SJCRH30 (cell line): ENCODE measurements around the gene PHOSPHO1. TPM values are rescaled to one million over a fixed set of nuclear protein-coding genes. Genes with fewer than 3 reads are reported as not detected.
"Not testable (repeated sequence)": the region's sequence is repeated elsewhere in the genome, so short reads cannot be mapped to it uniquely, and the experiment has no call there.

Experiments
- DNase-seq, 2 experiments: peaks; one replicate each; pipeline ENCODE4 v3.0.0-alpha.2; 2015 to 2020
- H3K27ac ChIP-seq: fragments of 250-450 bp; sonication (Bioruptor Pico); 2 replicates; pipeline ENCODE4 v1.5.1; 2020; ENCODE audit warnings: mild to moderate bottlenecking, moderate library complexity
- H3K27me3 ChIP-seq: fragments of 250-450 bp; sonication (Bioruptor Pico); 2 replicates; pipeline ENCODE4 v1.5.1; 2020; ENCODE audit warnings: mild to moderate bottlenecking, moderate library complexity
- H3K36me3 ChIP-seq: fragments of 250-450 bp; sonication (Bioruptor Pico); 2 replicates; pipeline ENCODE4 v1.5.1; 2020; ENCODE audit warnings: mild to moderate bottlenecking, moderate library complexity
- H3K4me1 ChIP-seq: fragments of 250-450 bp; sonication (Bioruptor Pico); 2 replicates; pipeline ENCODE4 v1.5.1; 2020; ENCODE audit warnings: mild to moderate bottlenecking, moderate library complexity
- H3K4me3 ChIP-seq: fragments of 250-450 bp; sonication (Bioruptor Pico); 2 replicates; pipeline ENCODE4 v1.5.1; 2020; ENCODE audit warnings: mild to moderate bottlenecking, moderate library complexity
- H3K9me3 ChIP-seq: fragments of 250-450 bp; sonication (Bioruptor Pico); replicated peaks from 2 replicates; pipeline ENCODE4 v1.5.1; 2020; ENCODE audit warnings: mild to moderate bottlenecking, moderate library complexity
- total RNA-seq: library from RNA; depleted of rRNA; stranded (reverse); fragments of >200 nt; shearing (Covaris generic); gene quantifications from 2 replicates; pipeline ENCODE4 v1.2.3, GENCODE V29; 2014; rRNA removed

PHOSPHO1 gene
- 0.43 TPM in 1 of 2 replicates, not detected in the other for total RNA-seq

- Histone ChIP-seq H3K36me3 (no peaks in the 10 kb centered on the region), H3K27me3 (peaks cover 9% of the 10 kb centered on the region), H3K4me3 (peak within 1 kb of the TSS; percentile 52), H3K9me3 (no peaks in the 10 kb centered on the region), H3K4me1 (0 out of 2 replicates have a peak, but pooled peaks cover 3% of the 10 kb centered on the region), H3K27ac (no peak within 1 kb of the TSS)
- DNase-seq: peak; percentile 85 to 89
Observed at GRCh38 chr17:49230636-49231562, at the start of gene PHOSPHO1. Gene PHOSPHO1, minus strand, starts transcription at chr17:49230787. Its CDS starts 4,096 bp downstream, at chr17:49226691.

- Histone ChIP-seq H3K27ac (no peak overlapping the region), H3K4me1 (no peaks in the 10 kb centered on the region), H3K27me3 (no peaks in the 10 kb centered on the region), H3K36me3 (no peaks in the 10 kb centered on the region), H3K9me3 (no peaks in the 10 kb centered on the region), H3K4me3 (no peak overlapping the region)
- no peak for DNase-seq
Observed at GRCh38 chr17:49280061-49280460, 49.5 kb upstream of the PHOSPHO1 start.

- H3K9me3 ChIP-seq, H3K27me3 ChIP-seq, H3K4me1 ChIP-seq, H3K36me3 ChIP-seq, DNase-seq, H3K4me3 ChIP-seq, H3K27ac ChIP-seq: not testable (repeated sequence)
Observed at GRCh38 chr17:49279263-49280015, 48.9 kb upstream of the PHOSPHO1 start.

- DNase-seq: no peak
- Histone ChIP-seq H3K27ac (no peak overlapping the region), H3K9me3 (no peaks in the 10 kb centered on the region)
Observed at GRCh38 chr17:49278076-49278475, 47.5 kb upstream of the PHOSPHO1 start.

GRCh38 chr17:49277638-49278037 is 47.1 kb upstream of the PHOSPHO1 start:
- no peaks in the 10 kb centered on the region for H3K36me3 ChIP-seq
- H3K27me3 ChIP-seq: no peaks in the 10 kb centered on the region
- no peak overlapping the region for H3K27ac ChIP-seq
- H3K4me3 ChIP-seq: no peak overlapping the region
- no peaks in the 10 kb centered on the region for H3K4me1 ChIP-seq
- no peak for DNase-seq
- no peaks in the 10 kb centered on the region for H3K9me3 ChIP-seq

More at GRCh38 chr17:49278076-49278475, 47.5 kb upstream of the PHOSPHO1 start:
- Histone ChIP-seq H3K4me1 (no peaks in the 10 kb centered on the region), H3K27me3 (no peaks in the 10 kb centered on the region), H3K36me3 (no peaks in the 10 kb centered on the region), H3K4me3 (no peak overlapping the region)

GRCh38 chr17:49275981-49276380 is 45.4 kb upstream of the PHOSPHO1 start:
- not testable (repeated sequence) for DNase-seq, H3K27me3 ChIP-seq, H3K9me3 ChIP-seq, H3K4me1 ChIP-seq, H3K36me3 ChIP-seq, H3K27ac ChIP-seq, H3K4me3 ChIP-seq

- no peak overlapping the region for H3K27ac ChIP-seq
- no peak for DNase-seq
- no peak overlapping the region for H3K4me3 ChIP-seq
- H3K36me3 ChIP-seq: no peaks in the 10 kb centered on the region
- no peaks in the 10 kb centered on the region for H3K27me3 ChIP-seq
- H3K9me3 ChIP-seq: no peaks in the 10 kb centered on the region
- H3K4me1 ChIP-seq: no peaks in the 10 kb centered on the region
Observed at GRCh38 chr17:49269356-49269755, 38.8 kb upstream of the PHOSPHO1 start.

GRCh38 chr17:49267912-49268311 is 37.3 kb upstream of the PHOSPHO1 start:
- Histone ChIP-seq H3K36me3 (no peaks in the 10 kb centered on the region), H3K9me3 (no peaks in the 10 kb centered on the region), H3K27me3 (no peaks in the 10 kb centered on the region), H3K4me1 (no peaks in the 10 kb centered on the region), H3K4me3 (no peak overlapping the region), H3K27ac (no peak overlapping the region)
- no peak for DNase-seq

DNA sequence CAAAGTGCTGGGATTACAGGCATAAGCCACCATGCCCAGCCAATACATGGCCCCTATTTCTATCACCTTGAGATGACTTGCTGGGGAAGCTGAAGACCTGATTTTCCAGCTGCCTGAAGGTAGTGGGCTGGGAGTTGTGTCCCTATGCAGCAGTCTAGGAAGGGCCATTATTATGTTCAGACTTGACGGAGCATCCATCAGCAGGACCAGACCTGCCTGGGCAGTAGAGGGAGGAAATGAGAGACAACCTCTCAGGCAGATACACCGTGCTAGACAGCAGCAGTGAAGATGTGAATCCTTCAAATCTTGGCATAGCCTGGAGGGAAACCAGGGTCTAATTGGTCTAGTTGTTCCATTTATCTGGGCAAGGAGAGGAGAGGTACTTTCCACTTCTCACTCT is 35.6 kb upstream of the PHOSPHO1 start:
- no peak overlapping the region for H3K4me3 ChIP-seq
- no peaks in the 10 kb centered on the region for H3K27me3 ChIP-seq
- no peaks in the 10 kb centered on the region for H3K36me3 ChIP-seq
- H3K4me1 ChIP-seq: no peaks in the 10 kb centered on the region
- no peak for DNase-seq
- no peak overlapping the region for H3K27ac ChIP-seq
- H3K9me3 ChIP-seq: no peaks in the 10 kb centered on the region

GRCh38 chr17:49261540-49261939 is 31.0 kb upstream of the PHOSPHO1 start:
- not testable (repeated sequence) for DNase-seq, H3K9me3 ChIP-seq, H3K4me1 ChIP-seq, H3K27ac ChIP-seq, H3K27me3 ChIP-seq, H3K36me3 ChIP-seq, H3K4me3 ChIP-seq

GRCh38 chr17:49260817-49261291 is 30.3 kb upstream of the PHOSPHO1 start:
- no peaks in the 10 kb centered on the region for H3K4me1 ChIP-seq
- H3K9me3 ChIP-seq: no peaks in the 10 kb centered on the region
- DNase-seq: no peak
- peak overlapping the region; percentile 64 for H3K4me3 ChIP-seq
- no peaks in the 10 kb centered on the region for H3K36me3 ChIP-seq
- H3K27me3 ChIP-seq: no peaks in the 10 kb centered on the region
- no peak overlapping the region for H3K27ac ChIP-seq

DNA sequence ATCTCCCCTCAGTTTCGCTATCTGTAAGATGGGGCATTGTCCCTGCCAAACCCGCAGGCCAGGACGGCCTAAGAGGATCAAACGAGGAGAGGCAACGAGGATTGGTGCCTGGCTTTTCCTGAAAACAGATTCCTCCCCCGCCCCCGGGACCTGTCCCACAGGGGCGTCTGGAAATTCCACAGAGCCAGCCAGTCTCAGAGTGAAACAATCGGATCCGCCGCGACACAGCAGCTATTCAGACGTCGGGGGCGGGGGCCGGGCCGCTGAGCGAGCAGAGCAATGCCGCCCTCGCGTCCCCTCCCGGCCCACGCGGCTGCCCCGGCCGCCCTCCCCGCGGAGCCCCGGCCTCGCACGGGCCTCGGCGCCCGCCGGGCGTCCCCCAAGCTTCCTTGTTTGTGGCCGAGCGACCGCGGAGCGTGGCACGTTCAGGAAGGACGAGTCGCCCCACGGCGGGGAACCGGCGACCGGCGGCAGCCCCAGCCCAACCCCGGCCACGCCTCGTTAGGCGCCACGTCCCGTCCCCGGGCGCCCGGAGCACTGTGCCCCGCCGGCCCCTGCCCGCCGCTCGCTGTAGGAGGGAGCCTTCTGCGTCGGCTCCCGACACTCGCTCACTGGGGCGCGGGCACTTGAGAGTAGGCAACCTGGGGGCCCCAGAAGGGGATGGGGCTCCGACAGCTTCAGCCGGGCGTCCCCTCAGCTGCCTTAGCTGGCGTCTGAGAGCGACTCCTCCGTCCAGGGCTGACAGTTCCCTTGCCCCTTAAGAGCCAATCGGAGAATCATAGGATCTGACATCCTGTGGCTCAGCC is 29.6 kb upstream of the PHOSPHO1 start:
- Histone ChIP-seq H3K4me3 (peak overlapping the region; percentile 64), H3K4me1 (no peaks in the 10 kb centered on the region), H3K27me3 (no peaks in the 10 kb centered on the region), H3K9me3 (no peaks in the 10 kb centered on the region), H3K36me3 (no peaks in the 10 kb centered on the region), H3K27ac (no peak overlapping the region)
- peak; percentile 63 to 72 for DNase-seq

GRCh38 chr17:49259663-49260010 is 29.1 kb upstream of the PHOSPHO1 start:
- no peaks in the 10 kb centered on the region for H3K9me3 ChIP-seq
- H3K4me3 ChIP-seq: peak overlapping the region; percentile 64
- no peaks in the 10 kb centered on the region for H3K36me3 ChIP-seq
- no peak overlapping the region for H3K27ac ChIP-seq
- H3K4me1 ChIP-seq: no peaks in the 10 kb centered on the region
- H3K27me3 ChIP-seq: no peaks in the 10 kb centered on the region
- DNase-seq: no peak

- H3K27ac ChIP-seq: no peak overlapping the region
- DNase-seq: no peak
- no peak overlapping the region for H3K4me3 ChIP-seq
- H3K36me3 ChIP-seq: no peaks in the 10 kb centered on the region
- no peaks in the 10 kb centered on the region for H3K27me3 ChIP-seq
- no peaks in the 10 kb centered on the region for H3K4me1 ChIP-seq
- H3K9me3 ChIP-seq: no peaks in the 10 kb centered on the region
Observed at GRCh38 chr17:49258394-49258793, 27.8 kb upstream of the PHOSPHO1 start.
